MM.1S (cell line): Measurements from ENCODE around the gene CARTPT.

ENCODE experiments used
- DNase-seq: peaks from one replicate; pipeline ENCODE4 v3.0.0-alpha.2; 2015
- H2AFZ ChIP-seq: fragments of 300-600 bp; sonication (generic); 2 replicates; pipeline ENCODE4 v1.6.0; 2016; ENCODE audit warnings: antibody characterized with exemption, low read length
- H3F3A ChIP-seq: fragments of 300-600 bp; sonication (generic); 2 replicates; pipeline ENCODE4 v1.6.1; 2016; ENCODE audit warnings: mild to moderate bottlenecking, antibody characterized with exemption, low read length, moderate library complexity, mixed read lengths; ENCODE audit not compliant: insufficient read depth
- H3K27ac ChIP-seq: fragments of 300-600 bp; sonication (generic); 2 replicates; pipeline ENCODE4 v1.5.1; 2016; ENCODE audit warnings: mild to moderate bottlenecking, low read length
- H3K27me3 ChIP-seq: fragments of 300-600 bp; sonication (generic); replicated peaks from 2 replicates; pipeline ENCODE4 v1.6.0; 2016; ENCODE audit warnings: low read length; ENCODE audit not compliant: insufficient read depth
- H3K36me3 ChIP-seq: fragments of 300-600 bp; sonication (generic); replicated peaks from 2 replicates; pipeline ENCODE4 v1.6.1; 2016; ENCODE audit warnings: mild to moderate bottlenecking, low read length, mixed read lengths; ENCODE audit not compliant: insufficient read depth
- H3K4me1 ChIP-seq: fragments of 300-600 bp; sonication (generic); 2 replicates; pipeline ENCODE4 v1.6.1; 2016; ENCODE audit warnings: low read length, mixed read lengths
- H3K4me2 ChIP-seq: fragments of 300-600 bp; sonication (generic); 2 replicates; pipeline ENCODE4 v1.6.0; 2016; ENCODE audit warnings: low read depth, low read length
- H3K4me3 ChIP-seq: fragments of 300-600 bp; sonication (generic); 2 replicates; pipeline ENCODE4 v1.5.1; 2016; ENCODE audit warnings: low read length, mixed read lengths
- H3K79me2 ChIP-seq: fragments of 300-600 bp; sonication (generic); 2 replicates; pipeline ENCODE4 v1.6.1; 2016; ENCODE audit warnings: mixed run types, low read length, mixed read lengths
- H3K9ac ChIP-seq: fragments of 300-600 bp; sonication (generic); 2 replicates; pipeline ENCODE4 v1.6.1; 2016; ENCODE audit warnings: low read length, mixed read lengths
- H3K9me2 ChIP-seq: fragments of 300-600 bp; sonication (generic); replicated peaks from 2 replicates; pipeline ENCODE4 v1.6.1; 2016; ENCODE audit warnings: mild to moderate bottlenecking, low read length, mixed read lengths; ENCODE audit not compliant: insufficient read depth
- H3K9me3 ChIP-seq: fragments of 300-600 bp; sonication (generic); replicated peaks from 2 replicates; pipeline ENCODE4 v1.6.1; 2016; ENCODE audit warnings: mild to moderate bottlenecking, low read length, mixed read lengths; ENCODE audit not compliant: insufficient read depth
- H4K20me1 ChIP-seq: fragments of 300-600 bp; sonication (generic); 2 replicates; pipeline ENCODE4 v1.6.1; 2016; ENCODE audit warnings: mild to moderate bottlenecking, low read length, moderate library complexity, mixed read lengths; ENCODE audit not compliant: insufficient read depth
- EZH2 ChIP-seq: fragments of 300-600 bp; sonication (generic); optimal IDR thresholded peaks from 2 replicates; pipeline ENCODE3; 2017; ENCODE audit warnings: low read depth, mild to moderate bottlenecking, antibody characterized with exemption, low read length, mixed read lengths
- EZH2phosphoT487 ChIP-seq: fragments of 300-600 bp; sonication (generic); IDR thresholded peaks from 2 replicates; pipeline ENCODE4 v1.6.1; 2018; ENCODE audit warnings: antibody characterized with exemption, low read length
- TF ChIP-seq, protein P1 (sequence below): fragments of 300-600 bp; sonication (generic); IDR thresholded peaks from 2 replicates; pipeline ENCODE4 v1.5.1; 2016; ENCODE audit warnings: antibody characterized with exemption, low read length, mixed read lengths

Gene CARTPT

DNA sequence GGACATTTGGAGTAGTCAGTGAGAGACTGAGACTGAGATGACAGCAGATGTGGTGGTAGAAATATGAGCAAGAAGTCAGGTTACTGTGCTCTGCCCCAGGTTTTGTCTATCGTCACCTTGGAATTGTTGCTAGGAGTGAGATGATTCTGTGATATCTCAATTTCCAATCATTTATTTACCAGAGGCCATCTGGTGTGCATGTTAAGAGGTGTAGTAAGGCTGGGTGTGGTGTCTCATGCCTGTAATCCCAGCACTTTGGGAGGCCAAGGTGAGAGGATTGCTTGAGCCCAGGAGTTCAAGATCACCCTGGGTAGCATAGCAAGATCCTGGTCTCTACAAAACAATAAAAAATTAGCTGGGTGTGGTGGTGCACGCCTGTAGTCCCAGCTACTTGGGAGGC lies 38.6 kb upstream of the CARTPT start:
- DNase-seq = no peak
- Histone ChIP-seq H3F3A (no peaks in the 10 kb centered on the region), H3K9me2 (no peaks in the 10 kb centered on the region), H3K27me3 (no peaks in the 10 kb centered on the region), H3K4me3 (no peak overlapping the region), H3K36me3 (no peaks in the 10 kb centered on the region), H3K9ac (no peak overlapping the region), H2AFZ (no peak overlapping the region), H4K20me1 (no peaks in the 10 kb centered on the region), H3K79me2 (no peaks in the 10 kb centered on the region), H3K4me1 (no peaks in the 10 kb centered on the region), H3K4me2 (no peak overlapping the region), H3K27ac (no peak overlapping the region), H3K9me3 (no peaks in the 10 kb centered on the region)
- TF ChIP-seq EZH2phosphoT487 (no peak), EZH2 (no peak)
- TF ChIP-seq, protein P1, sequence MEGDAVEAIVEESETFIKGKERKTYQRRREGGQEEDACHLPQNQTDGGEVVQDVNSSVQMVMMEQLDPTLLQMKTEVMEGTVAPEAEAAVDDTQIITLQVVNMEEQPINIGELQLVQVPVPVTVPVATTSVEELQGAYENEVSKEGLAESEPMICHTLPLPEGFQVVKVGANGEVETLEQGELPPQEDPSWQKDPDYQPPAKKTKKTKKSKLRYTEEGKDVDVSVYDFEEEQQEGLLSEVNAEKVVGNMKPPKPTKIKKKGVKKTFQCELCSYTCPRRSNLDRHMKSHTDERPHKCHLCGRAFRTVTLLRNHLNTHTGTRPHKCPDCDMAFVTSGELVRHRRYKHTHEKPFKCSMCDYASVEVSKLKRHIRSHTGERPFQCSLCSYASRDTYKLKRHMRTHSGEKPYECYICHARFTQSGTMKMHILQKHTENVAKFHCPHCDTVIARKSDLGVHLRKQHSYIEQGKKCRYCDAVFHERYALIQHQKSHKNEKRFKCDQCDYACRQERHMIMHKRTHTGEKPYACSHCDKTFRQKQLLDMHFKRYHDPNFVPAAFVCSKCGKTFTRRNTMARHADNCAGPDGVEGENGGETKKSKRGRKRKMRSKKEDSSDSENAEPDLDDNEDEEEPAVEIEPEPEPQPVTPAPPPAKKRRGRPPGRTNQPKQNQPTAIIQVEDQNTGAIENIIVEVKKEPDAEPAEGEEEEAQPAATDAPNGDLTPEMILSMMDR = no peak

DNA sequence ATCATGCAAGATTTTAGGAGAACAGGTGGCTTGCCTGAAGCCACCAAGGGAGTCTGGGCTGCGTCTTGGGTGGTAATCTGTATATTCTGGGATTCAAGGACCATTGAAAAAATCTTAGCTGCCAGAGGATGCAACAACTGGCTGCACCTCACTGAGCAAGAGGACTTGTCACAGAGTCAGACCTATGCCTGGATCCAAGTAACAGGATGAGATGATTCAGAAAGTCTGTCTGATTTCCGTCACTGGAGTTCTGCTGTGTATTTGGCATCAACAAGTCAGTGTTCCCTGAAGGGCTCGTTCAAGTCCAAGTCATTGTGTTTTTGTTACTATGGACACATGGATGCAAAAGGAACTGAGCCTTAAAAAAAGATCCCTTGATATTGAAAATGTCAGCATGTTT lies 37.8 kb upstream of the CARTPT start:
- H3K4me3 ChIP-seq = no peak overlapping the region
- H3K27ac ChIP-seq = no peak overlapping the region
- H3K4me2 ChIP-seq = no peak overlapping the region
- H3K36me3 ChIP-seq = no peaks in the 10 kb centered on the region
- no peak for DNase-seq
- TF ChIP-seq EZH2phosphoT487 = no peak
- TF ChIP-seq EZH2 = no peak
- TF ChIP-seq, protein P1 = no peak
- no peaks in the 10 kb centered on the region for H3K9me2 ChIP-seq
- no peaks in the 10 kb centered on the region for H3K27me3 ChIP-seq
- no peaks in the 10 kb centered on the region for H4K20me1 ChIP-seq
- H2AFZ ChIP-seq = no peak overlapping the region
- H3K9ac ChIP-seq = no peak overlapping the region
- H3K79me2 ChIP-seq = no peaks in the 10 kb centered on the region
- no peaks in the 10 kb centered on the region for H3F3A ChIP-seq
- no peaks in the 10 kb centered on the region for H3K9me3 ChIP-seq
- no peaks in the 10 kb centered on the region for H3K4me1 ChIP-seq

DNA sequence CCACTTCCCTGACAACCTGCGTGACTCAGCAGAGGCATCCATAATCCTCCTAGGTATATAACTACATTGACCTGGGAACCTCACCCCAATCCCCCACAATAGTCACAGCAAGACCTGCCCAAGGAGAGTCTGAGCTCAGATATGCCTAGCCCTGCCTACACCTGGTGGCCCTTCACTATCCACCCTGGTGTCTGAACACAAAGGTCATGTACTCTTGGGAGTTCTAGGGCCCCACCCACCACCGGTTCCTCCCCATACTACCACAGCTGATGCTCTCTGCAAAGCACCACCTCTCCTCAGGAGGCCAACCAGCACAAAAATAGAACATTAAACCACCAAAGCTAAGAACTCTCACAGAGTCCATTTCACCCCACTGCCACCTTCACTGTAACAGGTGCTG lies 34.8 kb upstream of the CARTPT start:
- Histone ChIP-seq H3K9ac (no peak overlapping the region), H2AFZ (no peak overlapping the region), H3K4me1 (no peaks in the 10 kb centered on the region), H3K9me3 (no peaks in the 10 kb centered on the region), H3K79me2 (no peaks in the 10 kb centered on the region), H4K20me1 (no peaks in the 10 kb centered on the region), H3K4me3 (no peak overlapping the region), H3K36me3 (no peaks in the 10 kb centered on the region), H3K4me2 (no peak overlapping the region), H3F3A (no peaks in the 10 kb centered on the region), H3K27ac (no peak overlapping the region), H3K27me3 (no peaks in the 10 kb centered on the region), H3K9me2 (no peaks in the 10 kb centered on the region)
- DNase-seq = no peak
- TF ChIP-seq EZH2 = no peak
- TF ChIP-seq, protein P1 = no peak
- no peak for TF ChIP-seq EZH2phosphoT487
